ENCODE measurements around the gene DHRS1.
"Not testable (repeated sequence)": the region's sequence is repeated elsewhere in the genome, so short reads cannot be mapped to it uniquely, and the experiment has no call there.

DHRS1 gene

DNA sequence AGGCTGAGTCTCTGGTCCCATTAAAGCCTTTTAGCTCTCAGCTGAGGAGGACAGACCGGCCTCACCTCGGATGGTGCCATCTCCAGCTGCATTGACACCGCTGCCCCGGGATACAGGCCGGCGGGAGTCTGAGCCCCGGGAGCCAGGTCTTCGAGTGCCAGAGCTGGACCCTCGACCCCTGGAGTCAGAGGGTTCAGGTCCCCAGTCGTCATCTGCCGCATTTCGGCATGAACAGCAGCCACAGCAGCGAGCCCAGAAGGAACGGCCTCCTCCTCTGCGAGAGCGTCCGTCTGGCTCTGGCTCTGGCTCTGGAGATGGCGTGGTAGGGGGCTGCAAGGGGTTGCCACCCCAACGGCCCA lies 37.6 kb downstream of the DHRS1 start:
- no peak for DNase-seq

GRCh38 chr14:24261256-24261968 lies 38.2 kb downstream of the DHRS1 start:
- no peak for DNase-seq

- no peak for DNase-seq
These were observed 38.8 kb downstream of the DHRS1 start for GRCh38 chr14:24260780-24261157.

- no peak for DNase-seq
These were observed 39.4 kb downstream of the DHRS1 start for GRCh38 chr14:24260026-24260779.

GRCh38 chr14:24259282-24260025 lies 40.1 kb downstream of the DHRS1 start:
- DNase-seq = peak in 1 of 2 experiments; percentile 26

DNA sequence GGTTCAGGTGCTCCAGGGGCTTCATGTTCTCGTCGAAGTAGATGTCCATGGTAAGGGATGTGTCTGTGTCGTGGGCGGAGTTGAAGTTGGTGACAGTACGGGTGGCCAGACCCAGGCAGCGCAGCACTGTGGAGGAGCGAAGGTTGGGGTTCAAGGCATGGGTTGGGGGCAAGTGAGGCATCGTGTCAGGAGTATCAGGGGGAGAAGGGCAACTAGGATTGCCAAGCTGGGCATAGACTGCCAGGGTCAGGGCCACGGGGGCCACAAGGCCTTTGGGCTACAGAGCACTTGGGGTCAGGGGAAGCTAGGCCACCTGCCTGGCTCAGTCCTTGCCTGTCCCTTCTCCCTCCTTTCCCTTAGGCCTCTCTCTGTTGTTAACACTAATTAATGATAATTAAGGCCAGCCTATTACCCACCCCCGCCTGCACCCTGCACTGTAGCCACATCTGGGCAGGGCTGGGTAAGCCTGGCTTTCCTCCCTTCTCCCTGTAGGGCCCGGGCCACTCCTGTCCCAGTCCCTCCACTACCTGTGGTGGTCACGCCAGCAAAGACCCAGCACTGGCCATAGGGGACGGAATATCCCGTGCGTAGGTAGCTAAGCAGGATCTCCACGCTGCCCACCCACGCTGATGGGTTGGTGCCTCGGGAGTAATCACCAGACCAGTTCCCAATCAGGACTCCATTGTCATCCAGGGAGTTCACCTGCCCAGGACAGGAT lies 40.9 kb downstream of the DHRS1 start:
- DNase-seq = no peak

DNA sequence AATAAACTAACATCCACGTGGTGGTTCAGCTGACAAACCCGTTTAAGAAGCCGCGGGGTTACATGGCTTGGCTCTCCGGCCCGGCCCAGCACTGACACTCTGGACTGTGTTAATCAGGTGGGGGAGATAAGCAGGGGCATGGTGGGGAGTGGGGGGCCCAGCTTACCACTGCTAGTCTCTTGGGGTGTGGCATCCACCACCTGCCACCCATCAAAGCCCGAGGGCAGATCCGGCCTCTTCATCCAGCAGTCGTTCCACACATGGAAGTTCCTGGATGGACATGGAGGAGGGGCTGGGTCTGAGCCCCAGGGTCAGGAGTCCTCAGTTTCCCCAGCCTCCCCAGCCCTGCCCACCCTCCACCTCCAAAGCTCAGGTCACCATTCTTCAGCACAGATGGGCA lies 41.5 kb downstream of the DHRS1 start:
- DNase-seq = no peak

- no peak for DNase-seq
These were observed 42.6 kb downstream of the DHRS1 start for GRCh38 chr14:24256960-24257359.

DNA sequence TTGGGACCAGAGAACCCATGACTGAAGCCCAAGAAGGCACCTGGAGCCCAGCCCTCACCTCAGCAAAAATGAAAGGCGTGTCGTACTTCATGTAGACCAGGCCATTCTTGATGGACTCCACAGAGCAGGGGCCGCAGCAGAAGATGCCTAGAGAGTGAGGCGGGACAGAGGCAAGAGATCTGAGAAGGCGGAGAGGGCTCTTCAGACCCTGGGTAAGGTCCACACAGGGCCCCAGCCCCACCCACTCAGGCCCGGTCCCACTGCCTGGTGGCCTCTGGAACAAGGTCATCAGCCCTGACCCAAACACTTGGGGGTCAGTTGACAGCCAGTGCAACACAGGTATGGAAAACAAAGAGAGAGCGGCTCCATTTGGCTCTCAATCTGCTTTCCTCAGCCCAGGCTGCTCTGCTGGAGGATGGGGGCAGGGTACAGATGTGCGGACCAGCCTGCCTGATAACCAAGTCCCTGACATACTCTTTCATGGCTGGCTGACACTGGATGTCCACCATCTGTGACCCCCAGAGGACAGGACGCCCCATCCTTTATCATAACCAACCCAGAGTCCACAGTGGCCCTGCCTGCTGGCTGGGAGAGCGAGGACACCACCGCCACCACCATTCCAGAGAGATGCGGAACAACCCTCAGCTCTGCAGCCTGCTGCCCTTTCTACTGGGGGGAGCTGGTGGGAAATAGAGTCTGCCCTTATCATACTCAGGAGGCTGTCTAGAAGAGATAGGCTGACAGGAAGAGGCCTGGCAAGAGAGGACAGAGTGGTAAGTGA lies 43.5 kb downstream of the DHRS1 start:
- no peak for DNase-seq

- no peak for DNase-seq
These were observed 44.1 kb downstream of the DHRS1 start for GRCh38 chr14:24255438-24255837.

DNA sequence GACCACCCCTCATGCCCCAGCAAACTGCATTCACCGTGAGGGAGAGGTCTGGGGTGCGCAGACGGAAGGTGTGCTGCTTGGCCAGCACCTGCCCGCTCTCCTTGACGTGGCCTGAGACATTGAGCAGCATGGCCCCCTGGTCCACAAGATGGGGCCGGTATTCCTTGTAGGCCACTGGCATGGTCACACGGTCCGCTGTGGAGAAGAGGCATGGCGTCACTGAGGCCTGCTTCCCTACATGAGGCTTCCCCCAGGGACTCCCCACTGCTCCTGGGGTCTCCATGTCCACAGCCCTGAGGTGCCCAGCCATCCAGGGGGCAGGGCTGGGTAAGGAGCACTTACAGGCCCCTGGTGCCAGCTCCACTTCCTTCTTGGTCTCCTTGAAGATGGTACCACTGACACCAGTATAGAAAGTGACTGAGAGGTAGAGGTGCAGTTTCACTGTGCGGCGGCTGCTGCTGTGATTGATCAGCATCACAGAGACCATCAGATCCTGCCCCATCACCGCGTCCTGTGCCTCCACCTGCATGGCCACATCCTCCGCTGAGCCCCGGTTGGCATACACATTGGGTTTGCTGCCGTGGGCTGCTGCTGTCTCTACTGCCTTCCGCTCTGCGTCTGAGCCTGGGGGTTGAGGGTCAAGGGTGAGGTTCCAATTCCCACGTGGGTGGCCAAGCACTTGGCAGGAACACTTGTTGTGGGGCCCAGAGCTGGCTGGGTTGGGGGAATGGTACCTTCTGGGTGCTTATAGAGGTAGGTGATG lies 44.8 kb downstream of the DHRS1 start:
- DNase-seq = no peak

DNA sequence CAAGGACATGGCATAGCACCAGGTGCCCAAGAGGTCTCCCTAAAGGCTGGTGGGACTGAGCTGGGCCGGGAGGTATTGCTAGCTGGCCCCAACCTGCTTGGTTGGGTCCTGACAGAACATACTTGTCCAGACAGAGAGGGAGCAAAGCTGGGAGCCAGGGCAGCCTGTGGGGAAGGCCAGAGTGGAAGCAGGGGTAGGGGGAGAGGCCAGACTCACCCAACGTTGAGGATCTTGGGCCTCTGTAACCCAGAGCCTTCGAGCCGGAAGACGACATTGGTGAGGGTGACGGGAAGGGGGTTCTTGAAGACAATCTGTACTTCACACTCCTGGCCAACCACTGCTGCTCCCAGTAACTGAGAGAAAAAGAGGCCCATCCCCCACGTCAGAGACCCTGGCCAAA lies 45.6 kb downstream of the DHRS1 start:
- DNase-seq = no peak

- DNase-seq = no peak
These were observed 47.1 kb downstream of the DHRS1 start for GRCh38 chr14:24252289-24253124.

DNA sequence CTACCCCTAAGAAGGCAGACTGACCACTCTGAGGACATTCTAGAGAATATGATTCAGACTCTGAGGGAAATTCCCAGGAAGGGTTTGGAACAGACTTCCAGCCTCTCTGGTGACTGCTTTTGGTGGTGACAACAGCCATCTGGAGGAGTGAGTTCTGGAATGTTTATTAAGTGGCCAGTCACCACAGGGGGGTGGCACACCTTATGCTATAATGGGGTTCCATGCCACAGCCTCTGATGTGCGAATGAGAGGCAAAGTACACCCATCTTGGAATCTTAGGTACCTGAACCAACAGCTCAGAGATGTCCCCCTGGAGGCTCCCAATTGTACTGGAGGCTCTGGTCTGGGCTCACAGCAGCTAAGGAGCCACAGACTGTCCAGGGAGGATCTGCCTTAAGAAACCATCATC lies 47.7 kb downstream of the DHRS1 start:
- DNase-seq = no peak

DNA sequence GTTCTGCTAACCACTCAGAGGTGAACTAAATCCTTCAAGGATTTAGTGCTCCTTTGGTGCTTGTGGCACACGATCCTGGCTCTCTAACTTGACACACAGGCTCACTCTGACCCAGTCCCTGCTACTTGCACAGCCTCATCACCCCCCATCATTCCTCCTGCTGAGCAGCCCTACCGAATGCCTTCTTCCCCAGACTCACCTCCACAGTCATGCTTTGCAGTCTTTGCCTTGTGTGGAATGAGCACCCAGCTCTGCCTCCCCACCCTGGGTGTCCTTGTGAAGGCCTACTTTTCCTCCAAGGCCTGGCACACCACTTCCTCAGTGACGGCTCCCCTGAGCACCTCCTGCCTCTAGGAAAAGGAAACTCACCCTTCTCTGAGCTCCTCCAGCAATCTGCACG lies 49.2 kb downstream of the DHRS1 start:
- no peak for DNase-seq

GRCh38 chr14:24249230-24250021 lies 50.2 kb downstream of the DHRS1 start:
- DNase-seq = no peak

DNA sequence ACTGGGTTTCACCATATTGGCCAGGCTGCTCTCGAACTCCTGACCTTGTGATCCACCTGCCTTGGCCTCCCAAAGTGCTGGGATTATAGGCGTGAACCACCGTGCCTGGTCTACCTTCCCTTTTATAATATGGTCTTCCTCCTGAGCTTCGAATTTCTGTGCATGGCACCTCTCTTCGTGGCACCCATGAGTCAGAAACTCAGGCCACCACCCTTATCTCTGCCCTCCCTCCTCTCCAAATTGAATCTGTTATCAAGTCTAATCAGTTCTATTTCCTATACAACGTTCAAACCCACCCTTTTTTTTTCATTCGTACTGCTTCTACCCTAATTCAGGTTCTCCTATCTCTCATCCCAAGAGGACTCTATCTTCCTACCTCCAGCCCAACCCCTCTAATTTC lies 52.2 kb downstream of the DHRS1 start:
- no peak for DNase-seq

DNA sequence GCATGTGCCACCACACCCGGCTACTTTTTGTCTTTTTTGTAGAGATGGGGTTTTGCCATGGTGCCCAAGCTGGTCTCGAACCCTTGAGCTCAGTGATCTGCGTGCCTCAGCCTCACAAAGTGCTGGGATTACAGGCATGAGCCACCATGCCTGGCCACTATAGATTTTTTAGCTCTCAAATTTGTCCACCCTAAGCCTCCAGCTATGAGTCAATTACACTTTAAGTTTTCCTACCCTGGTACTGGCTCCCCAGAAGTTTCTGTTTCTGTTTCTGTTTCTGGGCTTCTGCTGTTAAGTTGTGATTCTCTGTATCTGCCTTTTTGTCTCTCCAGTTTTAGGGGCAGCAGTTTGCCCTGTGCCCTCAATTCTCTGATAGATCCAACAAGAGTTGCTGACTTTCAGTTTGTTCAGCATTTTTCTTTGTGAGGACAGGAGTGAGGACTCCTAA lies 52.8 kb downstream of the DHRS1 start:
- DNase-seq = no peak

DNA sequence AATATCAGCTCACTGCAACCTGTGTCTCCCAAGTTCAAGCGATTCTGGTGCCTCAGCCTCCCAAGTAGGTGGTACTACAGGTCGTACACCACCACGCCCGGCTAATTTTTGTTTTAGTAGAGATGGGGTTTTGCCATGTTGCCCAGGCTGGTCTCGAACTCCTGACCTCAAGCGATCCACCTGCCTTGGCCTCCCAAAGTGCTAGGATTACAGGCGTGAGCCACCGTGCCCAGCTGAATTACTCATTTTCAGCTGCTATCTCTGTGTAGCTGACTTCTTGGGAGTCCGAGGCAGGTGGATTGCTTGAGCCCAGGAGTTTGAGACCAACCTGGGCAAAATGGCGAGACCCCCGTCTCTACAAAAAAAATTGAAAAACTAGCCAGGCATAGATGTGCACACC lies 54.2 kb downstream of the DHRS1 start:
- not testable (repeated sequence) for DNase-seq

GRCh38 chr14:24243336-24243836 lies 56.2 kb downstream of the DHRS1 start:
- DNase-seq = no peak
